SK-N-SH treated with all-trans-retinoic acid at 6 μM for 48 hours (cell line): ENCODE results near the gene SLC6A7.

Experiments used
- ATAC-seq: fragments of 200-7000 bp; cut with Tn5 transposase; 3 replicates; pipeline ENCODE4 v1.9.1; 2020; ENCODE audit warnings: mild to moderate bottlenecking, moderate library complexity
- BACH2 ChIP-seq: fragments of 250-450 bp; sonication (Bioruptor Pico); IDR thresholded peaks from 2 replicates; pipeline ENCODE4 v1.9.0; 2021; ENCODE audit warnings: mild to moderate bottlenecking, borderline replicate concordance
- CSDC2 ChIP-seq: fragments of 250-450 bp; sonication (Bioruptor Pico); IDR thresholded peaks from 2 replicates; pipeline ENCODE4 v1.5.0; 2020; ENCODE audit warnings: mild to moderate bottlenecking, moderate library complexity
- ESRRG ChIP-seq: fragments of 250-450 bp; sonication (Bioruptor Pico); IDR thresholded peaks from 2 replicates; pipeline ENCODE4 v1.6.1; 2021; ENCODE audit warnings: mild to moderate bottlenecking
- ISL1 ChIP-seq: fragments of 250-450 bp; sonication (Bioruptor Pico); IDR thresholded peaks from 2 replicates; pipeline ENCODE4 v2.1.2; 2022; ENCODE audit warnings: mild to moderate bottlenecking, moderate library complexity
- OSR1 ChIP-seq: fragments of 250-450 bp; sonication (Bioruptor Pico); IDR thresholded peaks from 2 replicates; pipeline ENCODE4 v1.8.0; 2022; ENCODE audit warnings: moderate library complexity, mild to moderate bottlenecking, inconsistent platforms
- PATZ1 ChIP-seq: fragments of 250-450 bp; sonication (Bioruptor Pico); IDR thresholded peaks from 2 replicates; pipeline ENCODE4 v1.8.0; 2020; ENCODE audit warnings: mild to moderate bottlenecking, moderate library complexity, borderline replicate concordance
- PPARA ChIP-seq: fragments of 250-450 bp; sonication (Bioruptor Pico); IDR thresholded peaks from 2 replicates; pipeline ENCODE4 v1.5.0; 2020; ENCODE audit warnings: mild to moderate bottlenecking, borderline replicate concordance
- RARB ChIP-seq: fragments of 250-450 bp; sonication (Bioruptor Pico); IDR thresholded peaks from 2 replicates; pipeline ENCODE4 v1.8.0; 2021; ENCODE audit warnings: mild to moderate bottlenecking, moderate library complexity
- SNAI2 ChIP-seq: fragments of 250-450 bp; sonication (Bioruptor Pico); IDR thresholded peaks from 2 replicates; pipeline ENCODE4 v1.5.0; 2020; ENCODE audit warnings: mild to moderate bottlenecking, moderate library complexity
- TCF4 ChIP-seq: fragments of 250-450 bp; sonication (Bioruptor Pico); IDR thresholded peaks from 2 replicates; pipeline ENCODE4 v1.8.0; 2021; ENCODE audit warnings: mild to moderate bottlenecking, moderate library complexity, borderline replicate concordance
- TOX ChIP-seq: fragments of 250-450 bp; sonication (Bioruptor Pico); IDR thresholded peaks from 2 replicates; pipeline ENCODE4 v1.8.0; 2021; ENCODE audit warnings: mild to moderate bottlenecking, moderate library complexity, borderline replicate concordance
- ZFP3 ChIP-seq: fragments of 250-450 bp; sonication (Bioruptor Pico); IDR thresholded peaks from 2 replicates; pipeline ENCODE4 v1.5.0; 2020; ENCODE audit warnings: mild to moderate bottlenecking, moderate library complexity
- ZFP30 ChIP-seq: fragments of 450-650 bp; formaldehyde crosslinking; IDR thresholded peaks from 2 replicates; pipeline ENCODE4 v1.5.0; 2022; ENCODE audit warnings: mild to moderate bottlenecking, moderate library complexity
- ZNF565 ChIP-seq: fragments of 450-650 bp; formaldehyde crosslinking; conservative IDR thresholded peaks from 2 replicates; pipeline ENCODE4 v1.5.0; 2020; ENCODE audit warnings: low read depth, mild to moderate bottlenecking, moderate library complexity
- ZNF70 ChIP-seq: fragments of 450-650 bp; formaldehyde crosslinking; IDR thresholded peaks from 2 replicates; pipeline ENCODE4 v1.5.0; 2020; ENCODE audit warnings: mild to moderate bottlenecking, moderate library complexity
- ZNF8 ChIP-seq: fragments of 450-650 bp; formaldehyde crosslinking; IDR thresholded peaks from 2 replicates; pipeline ENCODE4 v1.5.0; 2020; ENCODE audit warnings: mild to moderate bottlenecking, moderate library complexity
- TF ChIP-seq, protein P1 (sequence below): fragments of 250-450 bp; sonication (Bioruptor Pico); IDR thresholded peaks from 2 replicates; pipeline ENCODE4 v1.8.0; 2021; ENCODE audit warnings: low read depth, mild to moderate bottlenecking, moderate library complexity, borderline replicate concordance
- TF ChIP-seq, protein P2 (sequence below): fragments of 250-450 bp; sonication (Bioruptor Pico); IDR thresholded peaks from 2 replicates; pipeline ENCODE4 v1.5.1; 2021; ENCODE audit warnings: mild to moderate bottlenecking, moderate library complexity
- TF ChIP-seq, protein P3 (sequence below): fragments of 250-450 bp; sonication (Bioruptor Pico); IDR thresholded peaks from 2 replicates; pipeline ENCODE4 v1.5.1; 2020; ENCODE audit warnings: low read depth, mild to moderate bottlenecking, moderate library complexity
- TF ChIP-seq, protein P4 (sequence below): fragments of 250-450 bp; sonication (Bioruptor Pico); IDR thresholded peaks from 2 replicates; pipeline ENCODE4 v1.5.0; 2020; ENCODE audit warnings: mild to moderate bottlenecking, moderate library complexity

Gene SLC6A7

GRCh38 chr5:150181766-150182545 is 7.9 kb upstream of the SLC6A7 start:
- TF ChIP-seq, protein P1, sequence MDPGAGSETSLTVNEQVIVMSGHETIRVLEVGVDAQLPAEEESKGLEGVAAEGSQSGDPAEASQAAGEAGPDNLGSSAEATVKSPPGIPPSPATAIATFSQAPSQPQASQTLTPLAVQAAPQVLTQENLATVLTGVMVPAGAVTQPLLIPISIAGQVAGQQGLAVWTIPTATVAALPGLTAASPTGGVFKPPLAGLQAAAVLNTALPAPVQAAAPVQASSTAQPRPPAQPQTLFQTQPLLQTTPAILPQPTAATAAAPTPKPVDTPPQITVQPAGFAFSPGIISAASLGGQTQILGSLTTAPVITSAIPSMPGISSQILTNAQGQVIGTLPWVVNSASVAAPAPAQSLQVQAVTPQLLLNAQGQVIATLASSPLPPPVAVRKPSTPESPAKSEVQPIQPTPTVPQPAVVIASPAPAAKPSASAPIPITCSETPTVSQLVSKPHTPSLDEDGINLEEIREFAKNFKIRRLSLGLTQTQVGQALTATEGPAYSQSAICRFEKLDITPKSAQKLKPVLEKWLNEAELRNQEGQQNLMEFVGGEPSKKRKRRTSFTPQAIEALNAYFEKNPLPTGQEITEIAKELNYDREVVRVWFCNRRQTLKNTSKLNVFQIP (CRISPR knock-in tag): no peak
- TF ChIP-seq, protein P2, sequence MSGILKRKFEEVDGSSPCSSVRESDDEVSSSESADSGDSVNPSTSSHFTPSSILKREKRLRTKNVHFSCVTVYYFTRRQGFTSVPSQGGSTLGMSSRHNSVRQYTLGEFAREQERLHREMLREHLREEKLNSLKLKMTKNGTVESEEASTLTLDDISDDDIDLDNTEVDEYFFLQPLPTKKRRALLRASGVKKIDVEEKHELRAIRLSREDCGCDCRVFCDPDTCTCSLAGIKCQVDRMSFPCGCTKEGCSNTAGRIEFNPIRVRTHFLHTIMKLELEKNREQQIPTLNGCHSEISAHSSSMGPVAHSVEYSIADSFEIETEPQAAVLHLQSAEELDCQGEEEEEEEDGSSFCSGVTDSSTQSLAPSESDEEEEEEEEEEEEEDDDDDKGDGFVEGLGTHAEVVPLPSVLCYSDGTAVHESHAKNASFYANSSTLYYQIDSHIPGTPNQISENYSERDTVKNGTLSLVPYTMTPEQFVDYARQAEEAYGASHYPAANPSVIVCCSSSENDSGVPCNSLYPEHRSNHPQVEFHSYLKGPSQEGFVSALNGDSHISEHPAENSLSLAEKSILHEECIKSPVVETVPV (CRISPR knock-in tag): no peak
- TF ChIP-seq TOX: no peak
- TF ChIP-seq PATZ1: no peak
- TF ChIP-seq, protein P3, sequence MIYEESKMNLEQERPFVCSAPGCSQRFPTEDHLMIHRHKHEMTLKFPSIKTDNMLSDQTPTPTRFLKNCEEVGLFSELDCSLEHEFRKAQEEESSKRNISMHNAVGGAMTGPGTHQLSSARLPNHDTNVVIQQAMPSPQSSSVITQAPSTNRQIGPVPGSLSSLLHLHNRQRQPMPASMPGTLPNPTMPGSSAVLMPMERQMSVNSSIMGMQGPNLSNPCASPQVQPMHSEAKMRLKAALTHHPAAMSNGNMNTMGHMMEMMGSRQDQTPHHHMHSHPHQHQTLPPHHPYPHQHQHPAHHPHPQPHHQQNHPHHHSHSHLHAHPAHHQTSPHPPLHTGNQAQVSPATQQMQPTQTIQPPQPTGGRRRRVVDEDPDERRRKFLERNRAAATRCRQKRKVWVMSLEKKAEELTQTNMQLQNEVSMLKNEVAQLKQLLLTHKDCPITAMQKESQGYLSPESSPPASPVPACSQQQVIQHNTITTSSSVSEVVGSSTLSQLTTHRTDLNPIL (CRISPR knock-in tag): no peak
- no peak for TF ChIP-seq OSR1 (CRISPR knock-in tag)
- no peak for TF ChIP-seq CSDC2 (CRISPR knock-in tag)
- no peak for TF ChIP-seq ESRRG (CRISPR knock-in tag)
- no peak for TF ChIP-seq ZNF565
- no peak for TF ChIP-seq ZNF70 (CRISPR knock-in tag)
- ATAC-seq: no peak

GRCh38 chr5:150182774-150183173 is 7.1 kb upstream of the SLC6A7 start:
- no peak for ATAC-seq
- TF ChIP-seq ZFP30 (no peak), PPARA (no peak), RARB (CRISPR knock-in tag) (no peak), ZNF70 (CRISPR knock-in tag) (no peak), ESRRG (CRISPR knock-in tag) (no peak), TCF4 (CRISPR knock-in tag) (no peak), SNAI2 (CRISPR knock-in tag) (no peak), ZNF8 (no peak), OSR1 (CRISPR knock-in tag) (no peak), PATZ1 (no peak), BACH2 (CRISPR knock-in tag) (no peak), ISL1 (CRISPR knock-in tag) (no peak), ZFP3 (CRISPR knock-in tag) (no peak), ZNF565 (no peak), CSDC2 (CRISPR knock-in tag) (no peak)
- TF ChIP-seq, protein P2 (CRISPR knock-in tag): no peak
- TF ChIP-seq, protein P4, sequence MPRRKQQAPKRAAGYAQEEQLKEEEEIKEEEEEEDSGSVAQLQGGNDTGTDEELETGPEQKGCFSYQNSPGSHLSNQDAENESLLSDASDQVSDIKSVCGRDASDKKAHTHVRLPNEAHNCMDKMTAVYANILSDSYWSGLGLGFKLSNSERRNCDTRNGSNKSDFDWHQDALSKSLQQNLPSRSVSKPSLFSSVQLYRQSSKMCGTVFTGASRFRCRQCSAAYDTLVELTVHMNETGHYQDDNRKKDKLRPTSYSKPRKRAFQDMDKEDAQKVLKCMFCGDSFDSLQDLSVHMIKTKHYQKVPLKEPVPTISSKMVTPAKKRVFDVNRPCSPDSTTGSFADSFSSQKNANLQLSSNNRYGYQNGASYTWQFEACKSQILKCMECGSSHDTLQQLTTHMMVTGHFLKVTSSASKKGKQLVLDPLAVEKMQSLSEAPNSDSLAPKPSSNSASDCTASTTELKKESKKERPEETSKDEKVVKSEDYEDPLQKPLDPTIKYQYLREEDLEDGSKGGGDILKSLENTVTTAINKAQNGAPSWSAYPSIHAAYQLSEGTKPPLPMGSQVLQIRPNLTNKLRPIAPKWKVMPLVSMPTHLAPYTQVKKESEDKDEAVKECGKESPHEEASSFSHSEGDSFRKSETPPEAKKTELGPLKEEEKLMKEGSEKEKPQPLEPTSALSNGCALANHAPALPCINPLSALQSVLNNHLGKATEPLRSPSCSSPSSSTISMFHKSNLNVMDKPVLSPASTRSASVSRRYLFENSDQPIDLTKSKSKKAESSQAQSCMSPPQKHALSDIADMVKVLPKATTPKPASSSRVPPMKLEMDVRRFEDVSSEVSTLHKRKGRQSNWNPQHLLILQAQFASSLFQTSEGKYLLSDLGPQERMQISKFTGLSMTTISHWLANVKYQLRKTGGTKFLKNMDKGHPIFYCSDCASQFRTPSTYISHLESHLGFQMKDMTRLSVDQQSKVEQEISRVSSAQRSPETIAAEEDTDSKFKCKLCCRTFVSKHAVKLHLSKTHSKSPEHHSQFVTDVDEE (CRISPR knock-in tag): no peak
- TF ChIP-seq, protein P3 (CRISPR knock-in tag): no peak
- TF ChIP-seq, all 23 proteins: peak for 0
